ENCODE measurements around the gene CCL26. TPM values are rescaled to one million over a fixed set of nuclear protein-coding genes. Genes with fewer than 3 reads are reported as not detected.
A peak's percentile ranks its signal among the peaks of the same experiment; 100 is the strongest.

Gene CCL26
- total and polyA plus RNA-seq, 8 donors: 0.25 to 0.58 (median 0.36) TPM; not detected in 3

GRCh38 chr7:75740846-75741497, 31.0 kb downstream of the CCL26 start:
- Histone ChIP-seq H3K27me3 (no peaks in the 10 kb centered on the region), H3K27ac (peak overlapping the region in 1 of 2 donors; percentile 51), H3K4me1 (peaks cover 5 to 32% of the 10 kb centered on the region in 2 donors), H3K4me3 (no peak overlapping the region), H3K36me3 (no peaks in the 10 kb centered on the region), H3K9me3 (no peaks in the 10 kb centered on the region)
- TF ChIP-seq CTCF (IDR thresholded peaks at IDR 0.05): no peak
- intact Hi-C loops (cut with DNase I): no loop called here
- no peak for ATAC-seq
- peak in 2 of 4 donors; percentile 26 to 78 for DNase-seq

GRCh38 chr7:75739796-75740672, 32.0 kb downstream of the CCL26 start:
- H3K4me3 ChIP-seq: peak overlapping the region; percentile 90 to 98
- ATAC-seq (no peak), DNase-seq (no peak)
- no peaks in the 10 kb centered on the region for H3K9me3 ChIP-seq
- intact Hi-C loops (cut with DNase I): no loop called here
- no peaks in the 10 kb centered on the region for H3K36me3 ChIP-seq
- no peak for TF ChIP-seq CTCF (IDR thresholded peaks at IDR 0.05)
- H3K27me3 ChIP-seq: no peaks in the 10 kb centered on the region
- peak overlapping the region; percentile 92 to 96 for H3K27ac ChIP-seq
- peaks cover 5 to 35% of the 10 kb centered on the region in 2 donors for H3K4me1 ChIP-seq

GRCh38 chr7:75738975-75739795, 32.8 kb downstream of the CCL26 start:
- H3K9me3 ChIP-seq: no peaks in the 10 kb centered on the region
- intact Hi-C loops (cut with DNase I): no loop called here
- no peaks in the 10 kb centered on the region for H3K36me3 ChIP-seq
- TF ChIP-seq CTCF (IDR thresholded peaks at IDR 0.05): peak in 1 of 2 donors; percentile 52
- ATAC-seq: peak; percentile 96
- peak overlapping the region; percentile 92 to 96 for H3K27ac ChIP-seq
- no peaks in the 10 kb centered on the region for H3K27me3 ChIP-seq
- H3K4me1 ChIP-seq: peaks cover 5 to 39% of the 10 kb centered on the region in 2 donors
- H3K4me3 ChIP-seq: peak overlapping the region; percentile 90 to 98
- peak; percentile 97 to 100 (median 100) for DNase-seq

- no peaks in the 10 kb centered on the region for H3K9me3 ChIP-seq
- intact Hi-C loops (cut with DNase I): no loop called here
- H3K36me3 ChIP-seq: no peaks in the 10 kb centered on the region
- no peak for DNase-seq
- peak within 1 kb of the TSS; percentile 92 to 96 for H3K27ac ChIP-seq
- H3K4me3 ChIP-seq: peak within 1 kb of the TSS; percentile 90 to 98
- no peak for TF ChIP-seq CTCF (IDR thresholded peaks at IDR 0.05)
- H3K27me3 ChIP-seq: no peaks in the 10 kb centered on the region
- ATAC-seq: no peak
- peaks cover 5 to 39% of the 10 kb centered on the region in 2 donors for H3K4me1 ChIP-seq
Observed at GRCh38 chr7:75738604-75738974, 33.4 kb downstream of the CCL26 start, which contains the start of gene HIP1. Gene HIP1 (minus strand): TSS chr7:75738941. CDS start chr7:75738920, 21 bp downstream.

All from left lung (tissue), 10 donors.